ENCODE data around the gene PDIA5.

Gene PDIA5

GRCh38 chr3:123036352-123037014 is 30.3 kb upstream of the PDIA5 start:
- Histone ChIP-seq H3K9me3 (ENCODE audit: severe bottlenecking) (no peaks in the 10 kb centered on the region), H3K27me3 (ENCODE audit: insufficient read depth, low read depth, severe bottlenecking) (no peaks in the 10 kb centered on the region), H3K27ac (peak overlapping the region; percentile 66), H3K4me3 (ENCODE audit: low read depth, low read length) (no peak overlapping the region), H3K36me3 (no peaks in the 10 kb centered on the region)
- TF ChIP-seq CTCF (IDR thresholded peaks at IDR 0.05; ENCODE audit: low read depth, low read length) = peak; percentile 42; the same call in 1 of the 2 replicates
- peak; percentile 76 for DNase-seq

- no peak for DNase-seq
- no peaks in the 10 kb centered on the region for H3K27me3 ChIP-seq (ENCODE audit: insufficient read depth, low read depth, severe bottlenecking)
- H3K4me3 ChIP-seq (ENCODE audit: low read depth, low read length) = no peak overlapping the region
- no peaks in the 10 kb centered on the region for H3K36me3 ChIP-seq
- no peaks in the 10 kb centered on the region for H3K9me3 ChIP-seq (ENCODE audit: severe bottlenecking)
- TF ChIP-seq CTCF (IDR thresholded peaks at IDR 0.05; ENCODE audit: low read depth, low read length) = no peak
- H3K27ac ChIP-seq = peak overlapping the region; percentile 66
Observed at GRCh38 chr3:123037015-123037375, 29.8 kb upstream of the PDIA5 start.

GRCh38 chr3:123038751-123039150 is 28.1 kb upstream of the PDIA5 start:
- no peaks in the 10 kb centered on the region for H3K36me3 ChIP-seq
- H3K27me3 ChIP-seq (ENCODE audit: insufficient read depth, low read depth, severe bottlenecking) = no peaks in the 10 kb centered on the region
- no peak for DNase-seq
- no peak overlapping the region for H3K4me3 ChIP-seq (ENCODE audit: low read depth, low read length)
- no peak overlapping the region for H3K27ac ChIP-seq
- TF ChIP-seq CTCF (IDR thresholded peaks at IDR 0.05; ENCODE audit: low read depth, low read length) = no peak
- H3K9me3 ChIP-seq (ENCODE audit: severe bottlenecking) = no peaks in the 10 kb centered on the region

GRCh38 chr3:123039178-123039577 is 27.6 kb upstream of the PDIA5 start:
- H3K27me3 ChIP-seq (ENCODE audit: insufficient read depth, low read depth, severe bottlenecking) = no peaks in the 10 kb centered on the region
- no peak for TF ChIP-seq CTCF (IDR thresholded peaks at IDR 0.05; ENCODE audit: low read depth, low read length)
- DNase-seq = no peak
- H3K36me3 ChIP-seq = no peaks in the 10 kb centered on the region
- no peak overlapping the region for H3K27ac ChIP-seq
- H3K9me3 ChIP-seq (ENCODE audit: severe bottlenecking) = no peaks in the 10 kb centered on the region
- no peak overlapping the region for H3K4me3 ChIP-seq (ENCODE audit: low read depth, low read length)

GRCh38 chr3:123042413-123042812 is 24.4 kb upstream of the PDIA5 start:
- no peak for TF ChIP-seq CTCF (IDR thresholded peaks at IDR 0.05; ENCODE audit: low read depth, low read length)
- Histone ChIP-seq H3K36me3 (no peaks in the 10 kb centered on the region), H3K27me3 (ENCODE audit: insufficient read depth, low read depth, severe bottlenecking) (no peaks in the 10 kb centered on the region), H3K27ac (no peak overlapping the region), H3K4me3 (ENCODE audit: low read depth, low read length) (no peak overlapping the region), H3K9me3 (ENCODE audit: severe bottlenecking) (no peaks in the 10 kb centered on the region)
- DNase-seq = no peak

All from WERI-Rb-1 (cell line).